ENCODE data around the gene RAB9B. TPM values are rescaled to one million over a fixed set of nuclear protein-coding genes. Genes with fewer than 3 reads are reported as not detected.

The RAB9B gene
- polyA plus RNA-seq, 3 donors = 0.01 to 0.08 TPM; not detected in 1

- H3K9me3 Mint-ChIP-seq = peaks cover 0 to 7% (median 2%) of the 10 kb centered on the region in 7 donors
- no CpG with 5 or more reads among the region's 5 CpGs for WGBS (ENCODE audit: insufficient coverage)
- no peaks in the 10 kb centered on the region for H3K27me3 ChIP-seq (ENCODE audit: control insufficient read depth in 2 of 2, insufficient read depth in 2 of 2, low read length in 2 of 2)
Measured at GRCh38 chrX:103864886-103865534, 33.0 kb upstream of the RAB9B start.

GRCh38 chrX:103864149-103864548 lies 32.1 kb upstream of the RAB9B start:
- no peaks in the 10 kb centered on the region for H3K79me2 ChIP-seq (ENCODE audit: insufficient read depth, low read length)
- no peak for TF ChIP-seq CTCF (IDR thresholded peaks at IDR 0.05)
- intact Hi-C loops (cut with micrococcal nuclease) = no loop called here
- H3K27me3 ChIP-seq (ENCODE audit: control insufficient read depth in 2 of 2, insufficient read depth in 2 of 2, low read length in 2 of 2) = no peaks in the 10 kb centered on the region
- no peaks in the 10 kb centered on the region for H3K9me3 ChIP-seq (replicated peaks in 1 of 2; ENCODE audit: control insufficient read depth in 1 of 2, insufficient read depth in 1 of 2, low read length in 2 of 2)
- H3K27ac ChIP-seq (ENCODE audit: low read depth in 1 of 2, low read length in 2 of 2) = no peak overlapping the region
- no peak overlapping the region for H3K4me3 ChIP-seq (replicated peaks in 1 of 3; ENCODE audit: low read depth in 2 of 3, low read length in 3 of 3)
- H3K4me2 ChIP-seq (replicated peaks; ENCODE audit: extremely low read depth, low read length, poor library complexity, severe bottlenecking) = no peak overlapping the region
- H3K9ac ChIP-seq (ENCODE audit: insufficient read depth, low read length, poor library complexity, severe bottlenecking) = no peak overlapping the region
- H2AFZ ChIP-seq (ENCODE audit: insufficient read depth, low read depth, low read length, poor library complexity, severe bottlenecking) = no peak overlapping the region
- H3K36me3 ChIP-seq (replicated peaks in 1 of 2; ENCODE audit: control insufficient read depth in 1 of 2, insufficient read depth in 2 of 2, low read length in 2 of 2) = no peaks in the 10 kb centered on the region
- no peaks in the 10 kb centered on the region for H4K20me1 ChIP-seq (ENCODE audit: insufficient read depth, low read length)
- DNase-seq = no peak
- no CpG with 5 or more reads among the region's 3 CpGs for WGBS (ENCODE audit: insufficient coverage)
- peaks cover 0 to 7% (median 2%) of the 10 kb centered on the region in 7 donors for H3K9me3 Mint-ChIP-seq
- peaks cover 0 to 2% (median 1%) of the 10 kb centered on the region in 3 donors for H3K27me3 Mint-ChIP-seq (ENCODE audit: low read depth in 3 of 3)
- H3K27ac Mint-ChIP-seq = no peak overlapping the region
- no peaks in the 10 kb centered on the region for H3K4me1 ChIP-seq (ENCODE audit: control insufficient read depth in 1 of 2, insufficient read depth in 2 of 2, low read length in 2 of 2)
- H3K36me3 Mint-ChIP-seq = no peaks in the 10 kb centered on the region
- H3K4me1 Mint-ChIP-seq = no peaks in the 10 kb centered on the region
- H3K4me3 Mint-ChIP-seq = no peak overlapping the region

More at GRCh38 chrX:103864886-103865534, 33.0 kb upstream of the RAB9B start:
- H2AFZ ChIP-seq (ENCODE audit: insufficient read depth, low read depth, low read length, poor library complexity, severe bottlenecking) = no peak overlapping the region
- Mint-ChIP-seq H3K27me3 (ENCODE audit: low read depth in 3 of 3) (peaks cover 0 to 2% (median 1%) of the 10 kb centered on the region in 3 donors), H3K27ac (no peak overlapping the region), H3K4me1 (no peaks in the 10 kb centered on the region), H3K36me3 (no peaks in the 10 kb centered on the region), H3K4me3 (no peak overlapping the region)
- TF ChIP-seq CTCF (IDR thresholded peaks at IDR 0.05) = no peak
- H3K36me3 ChIP-seq (replicated peaks in 1 of 2; ENCODE audit: control insufficient read depth in 1 of 2, insufficient read depth in 2 of 2, low read length in 2 of 2) = no peaks in the 10 kb centered on the region
- no peak overlapping the region for H3K4me3 ChIP-seq (replicated peaks in 1 of 3; ENCODE audit: low read depth in 2 of 3, low read length in 3 of 3)
- H3K4me2 ChIP-seq (replicated peaks; ENCODE audit: extremely low read depth, low read length, poor library complexity, severe bottlenecking) = no peak overlapping the region
- no peak overlapping the region for H3K27ac ChIP-seq (ENCODE audit: low read depth in 1 of 2, low read length in 2 of 2)
- intact Hi-C loops (cut with micrococcal nuclease) = no loop called here
- no peaks in the 10 kb centered on the region for H4K20me1 ChIP-seq (ENCODE audit: insufficient read depth, low read length)
- no peak for DNase-seq
- no peak overlapping the region for H3K9ac ChIP-seq (ENCODE audit: insufficient read depth, low read length, poor library complexity, severe bottlenecking)
- H3K4me1 ChIP-seq (ENCODE audit: control insufficient read depth in 1 of 2, insufficient read depth in 2 of 2, low read length in 2 of 2) = no peaks in the 10 kb centered on the region
- no peaks in the 10 kb centered on the region for H3K79me2 ChIP-seq (ENCODE audit: insufficient read depth, low read length)
- H3K9me3 ChIP-seq (replicated peaks in 1 of 2; ENCODE audit: control insufficient read depth in 1 of 2, insufficient read depth in 1 of 2, low read length in 2 of 2) = no peaks in the 10 kb centered on the region

Measured in CD14-positive monocyte (primary cell).